Brain microvascular endothelial cell (primary cell): ENCODE results near the gene CTDSPL.

Experiments used
- DNase-seq: peaks from one replicate; pipeline ENCODE4 v3.0.0-alpha.2; 2020
- H3K27ac ChIP-seq: fragments of 250-450 bp; sonication (Bioruptor Pico); 2 replicates; pipeline ENCODE4 v1.5.1; 2020; ENCODE audit warnings: mild to moderate bottlenecking, moderate library complexity
- H3K27me3 ChIP-seq: fragments of 250-450 bp; sonication (Bioruptor Pico); replicated peaks from 2 replicates; pipeline ENCODE4 v1.5.1; 2020; ENCODE audit warnings: mild to moderate bottlenecking
- H3K36me3 ChIP-seq: fragments of 250-450 bp; sonication (Bioruptor Pico); replicated peaks from 2 replicates; pipeline ENCODE4 v1.5.1; 2020; ENCODE audit warnings: mild to moderate bottlenecking
- H3K4me3 ChIP-seq: 2 replicates; pipeline ENCODE4 v1.5.1; 2011; ENCODE audit warnings: low read depth, mild to moderate bottlenecking, control low read depth, low read length, moderate library complexity
- CTCF ChIP-seq: IDR thresholded peaks from 2 replicates; pipeline ENCODE4 v1.5.1; 2011; ENCODE audit warnings: low read depth, mild to moderate bottlenecking, moderate library complexity, low read length, control low read depth, inconsistent platforms; ENCODE audit errors: missing control alignments
- in situ Hi-C: cut with HindIII; loops from 2 replicates; pipeline ENCODE4 v1.10.0; 2017; ENCODE audit warnings: low sequenced_read_pairs, low pct_ligation_motif_present

The CTDSPL gene

GRCh38 chr3:38000242-38000916 is 138.7 kb downstream of the CTDSPL start:
- no peak for TF ChIP-seq CTCF
- H3K27me3 ChIP-seq: no peaks in the 10 kb centered on the region
- no peak for DNase-seq
- H3K27ac ChIP-seq: no peak overlapping the region
- H3K4me3 ChIP-seq: no peak overlapping the region
- in situ Hi-C loops: no loop called here
- peaks cover 2% of the 10 kb centered on the region for H3K36me3 ChIP-seq

- no peak overlapping the region for H3K27ac ChIP-seq
- peaks cover 2% of the 10 kb centered on the region for H3K36me3 ChIP-seq
- TF ChIP-seq CTCF: no peak
- no peaks in the 10 kb centered on the region for H3K27me3 ChIP-seq
- in situ Hi-C loops: no loop called here
- no peak overlapping the region for H3K4me3 ChIP-seq
- DNase-seq: no peak
Measured at GRCh38 chr3:38000965-38001455, 139.3 kb downstream of the CTDSPL start.

GRCh38 chr3:38001456-38002081 is 139.9 kb downstream of the CTDSPL start:
- no peak for DNase-seq
- peak; percentile 43 for TF ChIP-seq CTCF
- Histone ChIP-seq H3K27me3 (no peaks in the 10 kb centered on the region), H3K36me3 (peaks cover 4% of the 10 kb centered on the region), H3K4me3 (no peak overlapping the region), H3K27ac (no peak overlapping the region)
- in situ Hi-C loops: no loop called here

GRCh38 chr3:38002291-38002876 is 140.7 kb downstream of the CTDSPL start:
- H3K27me3 ChIP-seq: no peaks in the 10 kb centered on the region
- TF ChIP-seq CTCF: no peak
- no peak overlapping the region for H3K27ac ChIP-seq
- in situ Hi-C loops: no loop called here
- H3K36me3 ChIP-seq: peaks cover 4% of the 10 kb centered on the region
- no peak for DNase-seq
- no peak overlapping the region for H3K4me3 ChIP-seq

GRCh38 chr3:38002940-38003339 is 141.3 kb downstream of the CTDSPL start:
- H3K36me3 ChIP-seq: peaks cover 7% of the 10 kb centered on the region
- no peak for TF ChIP-seq CTCF
- in situ Hi-C loops: no loop called here
- no peaks in the 10 kb centered on the region for H3K27me3 ChIP-seq
- no peak for DNase-seq
- no peak overlapping the region for H3K4me3 ChIP-seq
- no peak overlapping the region for H3K27ac ChIP-seq
